Liver (tissue), 9 donors: ENCODE results near the gene RNH1. TPM values are rescaled to one million over a fixed set of nuclear protein-coding genes. Genes with fewer than 3 reads are reported as not detected.

Experiments used
- DNase-seq: peaks from one replicate; pipeline ENCODE4 v3.0.0-alpha.2; 2017; ENCODE audit warnings: low spot score
- H3K27ac ChIP-seq, 2 donors: one replicate each; pipeline ENCODE4 v1.7.0; 2013; ENCODE audit warnings: inconsistent platforms in 2 of 2, low read length in 2 of 2, control low read depth in 1 of 2, low read depth in 1 of 2, mild to moderate bottlenecking in 1 of 2
- H3K27me3 ChIP-seq, 4 donors: one replicate each; pipeline versions ENCODE4 v1.6.1 to v1.7.0; 2013; ENCODE audit warnings: low read length in 3 of 4, inconsistent platforms in 1 of 4, mild to moderate bottlenecking in 1 of 4, moderate library complexity in 1 of 4; ENCODE audit not compliant: control insufficient read depth in 4 of 4, insufficient read depth in 4 of 4
- H3K36me3 ChIP-seq, 4 donors: one replicate each; pipeline versions ENCODE4 v1.6.1 to v1.7.0; 2013; ENCODE audit warnings: low read length in 3 of 4, mild to moderate bottlenecking in 3 of 4, low read depth in 1 of 4, moderate library complexity in 1 of 4; ENCODE audit not compliant: control insufficient read depth in 4 of 4, insufficient read depth in 3 of 4
- H3K4me1 ChIP-seq, 4 donors: one replicate each; pipeline versions ENCODE4 v1.6.1 to v1.7.0; 2013; ENCODE audit warnings: low read length in 3 of 4, mild to moderate bottlenecking in 3 of 4, moderate library complexity in 1 of 4; ENCODE audit not compliant: control insufficient read depth in 4 of 4, insufficient read depth in 4 of 4
- H3K4me3 ChIP-seq, 3 donors: one replicate each; pipeline versions ENCODE4 v1.6.1 to v1.7.0; 2013; ENCODE audit warnings: low read length in 3 of 3, control low read depth in 1 of 3, low read depth in 1 of 3, mild to moderate bottlenecking in 1 of 3
- H3K9ac ChIP-seq, 2 donors: one replicate each; pipeline ENCODE4 v1.7.0; 2013; ENCODE audit warnings: low read length in 2 of 2, mild to moderate bottlenecking in 2 of 2, moderate library complexity in 2 of 2, control low read depth in 1 of 2, low read depth in 1 of 2
- H3K9me3 ChIP-seq, 4 donors: one replicate each; pipeline versions ENCODE4 v1.6.1 to v1.7.0; 2013; ENCODE audit warnings: low read length in 3 of 4; ENCODE audit not compliant: control insufficient read depth in 4 of 4
- ATF3 ChIP-seq: IDR thresholded peaks from 2 replicates; pipeline ENCODE4 v1.6.1; 2016; ENCODE audit warnings: antibody characterized with exemption
- CTCF ChIP-seq: fragments of 150-350 bp; IDR thresholded peaks from 2 replicates; pipeline ENCODE4 v1.5.1; 2017; ENCODE audit warnings: improper control_type of control experiment, low read depth, low read length; ENCODE audit not compliant: missing input control
- HNF4A ChIP-seq, 2 donors: conservative IDR thresholded peaks; 2 replicates each; pipeline ENCODE4 v1.6.1; 2016; ENCODE audit warnings: antibody characterized with exemption in 2 of 2, mild to moderate bottlenecking in 2 of 2
- HNF4G ChIP-seq: IDR thresholded peaks from 2 replicates; pipeline ENCODE4 v1.6.1; 2016; ENCODE audit warnings: antibody characterized with exemption
- RAD21 ChIP-seq, 2 donors: IDR thresholded peaks; 2 replicates each; pipeline ENCODE4 v1.6.1; 2016; ENCODE audit warnings: antibody characterized with exemption in 2 of 2, mild to moderate bottlenecking in 2 of 2
- REST ChIP-seq: IDR thresholded peaks from 2 replicates; pipeline ENCODE4 v1.6.1; 2016; ENCODE audit warnings: antibody characterized with exemption, mild to moderate bottlenecking
- RXRA ChIP-seq, 2 donors: IDR thresholded peaks; 2 replicates each; pipeline ENCODE4 v1.6.1; 2017 to 2018; ENCODE audit warnings: antibody characterized with exemption in 2 of 2, mild to moderate bottlenecking in 1 of 2
- ZBTB33 ChIP-seq: IDR thresholded peaks from 2 replicates; pipeline ENCODE4 v1.6.1; 2016; ENCODE audit warnings: antibody characterized with exemption
- WGBS: extraction: QIAGEN DNeasy Blood & Tissue Kit; methylation state at CpG from one replicate; pipeline ENCODE4 v1.1.7; 2013; 5-methylcytosine and 5-hydroxymethylcytosine counted together
- polyA plus RNA-seq, 2 donors: library from polyadenylated mRNA; stranded (reverse) in 1 of 2; unstranded in 1 of 2; fragments of 200-250 nt in 1 of 2; fragments of >200 nt in 1 of 2; fragmentation: Nextera tagmentation in 1 of 2; extraction: Ambion mirVana in 1 of 2; gene quantifications; one replicate each; pipeline versions ENCODE4 v1.2.1 to v1.2.3, GENCODE V29; 2013 to 2015
- total RNA-seq, 2 donors: library from RNA; depleted of rRNA; stranded (reverse); fragments of >200 nt; gene quantifications; one replicate each; pipeline ENCODE4 v1.2.3, GENCODE V29; 2014
- donor health status: healthy.
- donor health status: healthy.
- donor health status: healthy.
- donor health status: healthy.
- donor health status: healthy.

RNH1 gene
- total and polyA plus RNA-seq, 4 donors, result 68.5 to 99.1 (median 76.8) TPM

- Histone ChIP-seq H3K36me3 (peaks cover 0 to 48% (median 15%) of the 10 kb centered on the region in 4 donors), H3K4me1 (peaks cover 0 to 2% (median 0%) of the 10 kb centered on the region in 4 donors), H3K27me3 (no peaks in the 10 kb centered on the region), H3K27ac (no peak overlapping the region), H3K4me3 (no peak overlapping the region), H3K9ac (no peak overlapping the region), H3K9me3 (no peaks in the 10 kb centered on the region)
- DNase-seq, result no peak
- TF ChIP-seq RXRA (IDR thresholded peaks at IDR 0.05) (no peak), ZBTB33 (no peak), CTCF (no peak)
- WGBS, result 97% methylated on average over 15 of the region's 15 CpGs
Measured at GRCh38 chr11:490930-491260, 16.1 kb downstream of the RNH1 start.

- TF ChIP-seq CTCF (no peak), RXRA (IDR thresholded peaks at IDR 0.05) (no peak), REST (no peak), HNF4A (conservative IDR thresholded peaks at IDR 0.05) (no peak), ZBTB33 (no peak), ATF3 (no peak), HNF4G (no peak), RAD21 (IDR thresholded peaks at IDR 0.05) (no peak)
- no peak for DNase-seq
- peaks cover 0 to 42% (median 11%) of the 10 kb centered on the region in 4 donors for H3K36me3 ChIP-seq
Measured at GRCh38 chr11:490186-490929, 16.7 kb downstream of the RNH1 start.

More at GRCh38 chr11:490186-490929, 16.7 kb downstream of the RNH1 start:
- 98% methylated on average over 38 of the region's 38 CpGs for WGBS
- Histone ChIP-seq H3K27me3 (no peaks in the 10 kb centered on the region), H3K27ac (no peak overlapping the region), H3K4me3 (no peak overlapping the region), H3K9ac (no peak overlapping the region), H3K4me1 (peaks cover 0 to 2% (median 0%) of the 10 kb centered on the region in 4 donors), H3K9me3 (no peaks in the 10 kb centered on the region)
